GM21619 (cell line): Measurements from ENCODE around the gene ANLN.
"Not testable (repeated sequence)": the region's sequence is repeated elsewhere in the genome, so short reads cannot be mapped to it uniquely, and the experiment has no call there.

Experiments used
- ATAC-seq: cut with Tn5 transposase; IDR thresholded peaks from one replicate; pipeline ENCODE4 v1.9.1; 2021; ENCODE audit not compliant: unreplicated experiment

Gene ANLN

GRCh38 chr7:36460811-36461429, 71.3 kb downstream of the ANLN start:
- no peak for ATAC-seq

GRCh38 chr7:36462551-36463137, 73.0 kb downstream of the ANLN start:
- ATAC-seq: no peak

GRCh38 chr7:36464271-36464670, 74.6 kb downstream of the ANLN start:
- ATAC-seq: no peak

- ATAC-seq: not testable (repeated sequence)
Measured at GRCh38 chr7:36466001-36466400, 76.3 kb downstream of the ANLN start.

- no peak for ATAC-seq
Measured at GRCh38 chr7:36468370-36469101, 78.9 kb downstream of the ANLN start.

GRCh38 chr7:36469236-36469635, 79.6 kb downstream of the ANLN start:
- no peak for ATAC-seq

GRCh38 chr7:36472141-36472729, 82.6 kb downstream of the ANLN start:
- no peak for ATAC-seq

- no peak for ATAC-seq
Measured at GRCh38 chr7:36473454-36474282, 84.0 kb downstream of the ANLN start.

GRCh38 chr7:36474283-36475010, 84.8 kb downstream of the ANLN start:
- ATAC-seq: no peak

GRCh38 chr7:36475011-36475342, 85.3 kb downstream of the ANLN start:
- no peak for ATAC-seq

GRCh38 chr7:36475381-36475780, 85.7 kb downstream of the ANLN start:
- ATAC-seq: no peak

- ATAC-seq: no peak
Measured at GRCh38 chr7:36478745-36479144, 89.1 kb downstream of the ANLN start.

GRCh38 chr7:36483853-36484252, 94.2 kb downstream of the ANLN start:
- not testable (repeated sequence) for ATAC-seq

- ATAC-seq: no peak
Measured at GRCh38 chr7:36484265-36484664, 94.6 kb downstream of the ANLN start.

- ATAC-seq: no peak
Measured at GRCh38 chr7:36486336-36486735, 96.7 kb downstream of the ANLN start.

GRCh38 chr7:36487756-36488336, 98.2 kb downstream of the ANLN start:
- no peak for ATAC-seq

GRCh38 chr7:36488672-36489071, 99.0 kb downstream of the ANLN start:
- ATAC-seq: not testable (repeated sequence)

- no peak for ATAC-seq
Measured at GRCh38 chr7:36490419-36490830, 100.8 kb downstream of the ANLN start.

- ATAC-seq: no peak
Measured at GRCh38 chr7:36491317-36491716, 101.7 kb downstream of the ANLN start.

GRCh38 chr7:36496576-36496975, 106.9 kb downstream of the ANLN start:
- no peak for ATAC-seq
